ENCODE results near the gene LYPD5.

Gene LYPD5

GRCh38 chr19:43754503-43755255 is 47.6 kb downstream of the LYPD5 start, which contains the start of gene SMG9:
Gene SMG9, minus strand, starts transcription at chr19:43754962. Its CDS starts 4,221 bp downstream, at chr19:43750741.
- DNase-seq (ENCODE audit: extremely low read depth, low read depth), result peak; percentile 94
- TF ChIP-seq CTCF (IDR thresholded peaks at IDR 0.05; ENCODE audit: low read depth, low read length), result no peak

GRCh38 chr19:43754253-43754502 is 48.1 kb downstream of the LYPD5 start:
- no peak for TF ChIP-seq CTCF (IDR thresholded peaks at IDR 0.05; ENCODE audit: low read depth, low read length)
- DNase-seq (ENCODE audit: extremely low read depth, low read depth), result no peak

GRCh38 chr19:43752287-43752875 is 49.9 kb downstream of the LYPD5 start:
- TF ChIP-seq CTCF (IDR thresholded peaks at IDR 0.05; ENCODE audit: low read depth, low read length), result no peak
- no peak for DNase-seq (ENCODE audit: extremely low read depth, low read depth)

GRCh38 chr19:43751466-43752220 is 50.6 kb downstream of the LYPD5 start:
- no peak for TF ChIP-seq CTCF (IDR thresholded peaks at IDR 0.05; ENCODE audit: low read depth, low read length)
- DNase-seq (ENCODE audit: extremely low read depth, low read depth), result no peak

GRCh38 chr19:43749898-43750297 is 52.3 kb downstream of the LYPD5 start:
- no peak for DNase-seq (ENCODE audit: extremely low read depth, low read depth)
- TF ChIP-seq CTCF (IDR thresholded peaks at IDR 0.05; ENCODE audit: low read depth, low read length), result no peak

- no peak for TF ChIP-seq CTCF (IDR thresholded peaks at IDR 0.05; ENCODE audit: low read depth, low read length)
- DNase-seq (ENCODE audit: extremely low read depth, low read depth), result no peak
These were observed 53.1 kb downstream of the LYPD5 start for GRCh38 chr19:43749152-43749551.

GRCh38 chr19:43748685-43749084 is 53.6 kb downstream of the LYPD5 start:
- no peak for DNase-seq (ENCODE audit: extremely low read depth, low read depth)
- no peak for TF ChIP-seq CTCF (IDR thresholded peaks at IDR 0.05; ENCODE audit: low read depth, low read length)

Measured in AG09319 (cell line).